KMS-11 (cell line): ENCODE results near the gene EFCAB12.

Experiments
- H2AFZ ChIP-seq: fragments of 200-600 bp; sonication (generic); 2 replicates; pipeline ENCODE4 v1.6.1; 2016; ENCODE audit warnings: antibody characterized with exemption, mixed run types, low read depth
- H3K27ac ChIP-seq: fragments of 200-600 bp; sonication (generic); 2 replicates; pipeline ENCODE4 v1.6.1; 2016; ENCODE audit warnings: mild to moderate bottlenecking, mixed run types
- H3K27me3 ChIP-seq: fragments of 200-600 bp; sonication (generic); 2 replicates; pipeline ENCODE4 v1.6.1; 2017; ENCODE audit warnings: mild to moderate bottlenecking, low read depth, mixed run types, moderate library complexity; ENCODE audit not compliant: insufficient read depth
- H3K36me3 ChIP-seq: fragments of 200-600 bp; sonication (generic); 2 replicates; pipeline ENCODE4 v1.6.1; 2017; ENCODE audit warnings: mild to moderate bottlenecking, mixed run types; ENCODE audit not compliant: insufficient read depth
- H3K4me1 ChIP-seq: fragments of 200-600 bp; sonication (generic); 2 replicates; pipeline ENCODE4 v1.6.1; 2016; ENCODE audit warnings: mild to moderate bottlenecking, low read depth, mixed run types; ENCODE audit not compliant: poor library complexity, severe bottlenecking
- H3K4me2 ChIP-seq: fragments of 200-600 bp; sonication (generic); 2 replicates; pipeline ENCODE4 v1.7.0; 2016; ENCODE audit warnings: mild to moderate bottlenecking, mixed run types
- H3K4me3 ChIP-seq: fragments of 200-600 bp; sonication (generic); IDR thresholded peaks from 2 replicates; pipeline ENCODE4 v1.6.1; 2017; ENCODE audit warnings: low read depth, low read length, mixed read lengths; ENCODE audit not compliant: insufficient read depth
- H3K79me2 ChIP-seq: fragments of 200-600 bp; sonication (generic); 2 replicates; pipeline ENCODE4 v1.6.1; 2016; ENCODE audit warnings: low read depth, mixed run types; ENCODE audit not compliant: insufficient read depth
- H3K9ac ChIP-seq: fragments of 200-600 bp; sonication (generic); 2 replicates; pipeline ENCODE4 v1.6.1; 2016; ENCODE audit warnings: mild to moderate bottlenecking, mixed run types
- H4K20me1 ChIP-seq: fragments of 200-600 bp; sonication (generic); 2 replicates; pipeline ENCODE4 v1.6.1; 2016; ENCODE audit warnings: mild to moderate bottlenecking, mixed run types; ENCODE audit not compliant: insufficient read depth
- CTCF ChIP-seq: fragments of 200-600 bp; sonication (generic); conservative IDR thresholded peaks from 2 replicates; pipeline ENCODE4 v1.6.1; 2017; ENCODE audit warnings: low read depth, mild to moderate bottlenecking, antibody characterized with exemption, low read length, moderate library complexity, mixed read lengths

EFCAB12 gene

DNA sequence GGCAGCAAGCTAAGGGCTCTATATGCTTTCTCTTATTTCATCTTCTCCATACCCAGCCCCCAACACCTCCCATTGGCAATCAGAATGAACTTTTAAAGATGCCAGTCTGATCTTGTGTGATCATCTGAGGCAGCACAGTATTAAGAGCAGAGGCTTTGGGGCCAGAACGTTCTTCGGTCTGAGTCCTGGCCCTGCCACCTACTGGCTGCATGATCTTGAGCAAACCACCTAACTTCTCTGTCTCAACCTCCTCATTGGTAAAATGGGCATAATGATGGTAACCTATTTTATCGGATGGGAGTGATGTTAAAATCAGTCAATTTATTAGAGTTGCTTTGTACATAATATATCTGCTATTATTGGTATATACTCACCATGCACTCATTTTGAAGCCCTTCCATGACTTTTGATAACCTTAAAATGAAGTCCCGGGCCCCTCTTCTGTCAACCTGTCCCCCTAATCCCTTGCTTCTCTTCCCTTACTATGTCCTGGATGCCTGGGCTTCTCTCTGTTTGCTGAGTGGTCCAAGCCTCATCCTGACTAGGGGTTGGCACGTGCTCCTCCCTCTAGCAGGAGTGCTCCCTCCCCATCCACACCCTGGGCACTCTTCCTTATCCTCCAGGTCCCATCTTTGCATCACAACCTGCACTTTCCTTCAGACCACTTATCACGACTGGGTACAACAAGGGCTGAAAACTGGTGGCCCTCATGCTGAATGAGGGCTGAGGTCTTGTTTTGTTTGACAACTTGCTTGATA is 6.3 kb downstream of the EFCAB12 start:
- no peak overlapping the region for H2AFZ ChIP-seq
- no peaks in the 10 kb centered on the region for H3K79me2 ChIP-seq
- H3K4me3 ChIP-seq: no peak overlapping the region
- no peaks in the 10 kb centered on the region; the same call in 1 of the 2 replicates for H3K27me3 ChIP-seq
- no peak for TF ChIP-seq CTCF
- no peaks in the 10 kb centered on the region for H4K20me1 ChIP-seq
- H3K4me1 ChIP-seq: peaks cover 9% of the 10 kb centered on the region
- no peak overlapping the region for H3K27ac ChIP-seq
- H3K9ac ChIP-seq: no peak overlapping the region
- no peak overlapping the region for H3K4me2 ChIP-seq
- no peaks in the 10 kb centered on the region for H3K36me3 ChIP-seq

DNA sequence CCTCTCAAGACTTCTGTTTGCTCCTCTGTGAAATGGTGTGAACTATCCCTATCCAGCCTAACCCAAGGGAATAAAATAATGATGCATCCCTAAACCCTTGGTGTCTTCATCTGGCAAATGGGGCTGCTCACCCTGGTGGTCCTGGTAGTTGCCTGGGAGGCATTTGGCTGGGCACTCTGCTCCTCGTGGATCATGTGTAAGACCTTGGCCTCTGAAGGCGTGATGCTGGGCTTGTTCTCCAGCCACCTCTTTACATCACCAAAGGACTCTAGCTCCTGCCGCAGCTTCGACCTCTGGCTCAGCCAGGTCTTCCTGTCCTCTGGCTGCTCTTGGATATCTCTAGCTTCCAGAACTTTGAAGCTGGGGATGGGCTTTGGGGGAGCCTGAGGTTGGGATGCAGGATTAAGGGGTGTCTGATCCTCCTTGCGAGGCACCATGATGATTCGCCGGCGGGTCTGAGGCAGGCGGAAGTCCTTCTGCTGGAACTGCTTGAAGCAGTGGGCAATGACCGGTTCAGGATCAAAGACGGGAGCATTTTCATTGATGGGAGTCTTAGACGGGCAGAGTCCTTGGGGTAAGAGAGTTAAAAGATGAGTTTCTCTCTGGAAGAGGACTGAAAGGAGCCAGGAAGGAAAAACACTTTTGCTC is 7.1 kb downstream of the EFCAB12 start:
- Histone ChIP-seq H3K27ac (no peak overlapping the region), H3K9ac (no peak overlapping the region), H3K36me3 (no peaks in the 10 kb centered on the region), H3K27me3 (no peaks in the 10 kb centered on the region), H3K4me3 (no peak overlapping the region), H2AFZ (no peak overlapping the region), H3K4me2 (no peak overlapping the region), H3K79me2 (no peaks in the 10 kb centered on the region), H3K4me1 (peaks cover 9% of the 10 kb centered on the region), H4K20me1 (no peaks in the 10 kb centered on the region)
- TF ChIP-seq CTCF: no peak

DNA sequence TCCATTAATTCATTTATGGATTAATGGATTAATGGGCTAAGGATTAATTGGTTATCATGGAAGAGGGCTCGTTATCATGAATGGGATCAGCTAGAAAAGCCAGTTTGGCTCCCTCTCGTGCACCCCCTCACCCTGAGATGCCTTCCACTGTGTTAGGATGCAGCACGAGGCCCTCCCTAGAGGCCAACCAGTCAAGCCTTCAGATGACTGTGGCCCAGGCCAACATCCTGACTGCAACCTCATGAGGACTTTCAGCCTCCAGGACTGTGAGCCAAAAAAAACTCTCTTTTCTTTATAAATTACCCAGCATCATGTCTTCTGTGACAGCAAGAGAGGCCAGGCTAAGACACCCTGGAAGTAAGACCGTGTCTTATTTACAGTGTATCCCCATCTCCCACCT is 9.0 kb downstream of the EFCAB12 start:
- Histone ChIP-seq H3K79me2 (no peaks in the 10 kb centered on the region), H3K36me3 (no peaks in the 10 kb centered on the region), H3K4me2 (no peak overlapping the region), H2AFZ (no peak overlapping the region), H4K20me1 (no peaks in the 10 kb centered on the region), H3K27ac (no peak overlapping the region), H3K27me3 (no peaks in the 10 kb centered on the region), H3K4me1 (peaks cover 6% of the 10 kb centered on the region), H3K4me3 (no peak overlapping the region), H3K9ac (no peak overlapping the region)
- no peak for TF ChIP-seq CTCF

- no peaks in the 10 kb centered on the region for H4K20me1 ChIP-seq
- H3K27me3 ChIP-seq: no peaks in the 10 kb centered on the region
- H3K4me2 ChIP-seq: no peak overlapping the region
- H3K36me3 ChIP-seq: no peaks in the 10 kb centered on the region
- no peak for TF ChIP-seq CTCF
- H2AFZ ChIP-seq: no peak overlapping the region
- H3K9ac ChIP-seq: no peak overlapping the region
- H3K4me3 ChIP-seq: no peak overlapping the region
- no peaks in the 10 kb centered on the region for H3K79me2 ChIP-seq
- no peak overlapping the region for H3K27ac ChIP-seq
- peaks cover 4% of the 10 kb centered on the region for H3K4me1 ChIP-seq
These were observed 10.1 kb downstream of the EFCAB12 start for GRCh38 chr3:129418041-129418973.
